Pancreas (tissue), 10 donors: ENCODE data around the gene MCM10. TPM values are rescaled to one million over a fixed set of nuclear protein-coding genes. Genes with fewer than 3 reads are reported as not detected.

Experiments
- ATAC-seq, 4 donors: fragments of 200-7000 bp; cut with Tn5 transposase; one replicate each; pipeline versions ENCODE4 v1.8.0 to v1.9.1; 2020; ENCODE audit warnings: mild to moderate bottlenecking in 4 of 4, moderate library complexity in 4 of 4
- DNase-seq, 6 donors: peaks; one replicate each; pipeline ENCODE4 v3.0.0-alpha.2; 2020
- FAIRE-seq: peaks from 2 replicates; lab custom pipeline; 2012; peaks lifted over from hg19 to GRCh38; lab: Jason Lieb, UNC
- H3K27ac ChIP-seq, 4 donors: fragments of 200-600 bp; sonication (generic); 1 replicate in 3 of 4; 2 replicates in 1 of 4; pipeline versions ENCODE4 v1.5.0 to v1.8.0; 2020
- H3K27me3 ChIP-seq, 4 donors: fragments of 200-600 bp; one replicate each; pipeline ENCODE4 v1.8.0; 2021
- H3K36me3 ChIP-seq, 3 donors: fragments of 200-600 bp; sonication (generic) in 1 of 3; one replicate each; pipeline versions ENCODE4 v1.5.0 to v1.8.0; 2020 to 2021
- H3K4me1 ChIP-seq, 3 donors: fragments of 200-600 bp; one replicate each; pipeline ENCODE4 v1.8.0; 2021
- H3K4me3 ChIP-seq, 4 donors: fragments of 200-600 bp; sonication (generic) in 2 of 4; one replicate each; pipeline versions ENCODE4 v1.5.0 to v1.8.0; 2020 to 2021
- H3K9me3 ChIP-seq, 4 donors: fragments of 200-600 bp; one replicate each; pipeline ENCODE4 v1.8.0; 2021
- CTCF ChIP-seq, 4 donors: fragments of 200-600 bp; sonication (generic) in 3 of 4; IDR thresholded peaks; one replicate each; pipeline versions ENCODE4 v1.5.0 to v1.8.0; 2021; ENCODE audit warnings: antibody characterized with exemption in 4 of 4
- WGBS, 2 donors: extraction: QIAGEN DNeasy Blood & Tissue Kit; methylation state at CpG; one replicate each; pipeline ENCODE4 v1.1.7; 2013; 5-methylcytosine and 5-hydroxymethylcytosine counted together
- intact Hi-C, 3 donors: fragments of 100-400 bp; cut with DNase I; formaldehyde crosslinking; loops; one replicate each; pipeline versions ENCODE4 v1.11.1 to v1.14.2; 2022
- polyA plus RNA-seq, 2 donors: library from polyadenylated mRNA; stranded (reverse); fragments of 200-250 nt; gene quantifications; one replicate each; pipeline ENCODE4 v1.2.3, GENCODE V29; 2013
- total RNA-seq, 6 donors: library from RNA; stranded (reverse); fragmentation: NEBNext Ultra II Directional in 4 of 6; extraction: Animal tissue kit (Norgen Biotek cat#: 25700) in 4 of 6; gene quantifications; one replicate each; pipeline versions ENCODE4 v1.2.1 to v1.2.4, GENCODE V29; 2021 to 2023
- donor health status: healthy with polysubstance abuse.
- donor health status: DM: no; HTN: no; CAD: no; lungs with moderate emphysema.
- donor health status: DM: no; HTN: no; CAD: no.
- donor health status: control.
- donor health status: control.
- donor health status: Bipolar disorder and iron deficiency.
- donor health status: DM: yes; HTN: yes; CAD: no.
- donor health status: DM: no; HTN: no; CAD: no.
- donor health status: DM: no; HTN: no; CAD: no.
- donor health status: DM: yes; HTN: yes; CAD: no.

Gene MCM10
- total and polyA plus RNA-seq, 8 donors, result 0.05 to 0.35 (median 0.28) TPM; not detected in 1

DNA sequence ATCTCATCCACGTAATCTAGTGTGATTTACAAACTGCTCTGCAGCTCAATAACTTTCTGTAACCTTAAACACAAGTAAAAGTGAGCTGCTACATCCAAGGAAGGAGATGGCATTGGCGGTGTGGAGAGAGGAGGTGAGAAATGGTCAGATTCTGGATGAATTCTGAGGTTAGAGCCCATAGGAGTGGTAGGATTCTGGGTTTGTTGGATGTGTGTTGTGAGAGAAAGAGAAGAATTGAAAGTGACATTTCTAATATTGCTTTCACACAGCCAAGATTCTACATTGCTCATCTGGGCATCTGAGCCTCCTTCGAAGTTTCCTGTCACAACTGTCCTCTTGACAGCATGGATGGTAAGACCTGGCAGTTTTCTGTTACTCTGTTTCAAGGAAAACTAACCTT, 2.5 kb downstream of the MCM10 start:
- WGBS, 2 donors, result 81 to 84% methylated on average over 3 of the region's 3 CpGs
- H3K4me3 ChIP-seq, result no peak overlapping the region
- FAIRE-seq, result no peak
- TF ChIP-seq CTCF (IDR thresholded peaks at IDR 0.05), result no peak
- no peak overlapping the region for H3K27ac ChIP-seq
- no peak for ATAC-seq
- intact Hi-C loops, result loop anchor here in 1 of 3 donors (5.0 kb wide), 1 partner anchor 138 kb away; the partner anchor contains the start of gene PHYH
- H3K4me1 ChIP-seq, result peaks cover 0 to 3% (median 3%) of the 10 kb centered on the region in 3 donors
- H3K27me3 ChIP-seq, result no peaks in the 10 kb centered on the region
- no peaks in the 10 kb centered on the region for H3K9me3 ChIP-seq
- H3K36me3 ChIP-seq, result no peaks in the 10 kb centered on the region
- DNase-seq, result no peak

- no peak for TF ChIP-seq CTCF (IDR thresholded peaks at IDR 0.05)
- Histone ChIP-seq H3K4me3 (no peak overlapping the region), H3K9me3 (no peaks in the 10 kb centered on the region), H3K4me1 (peaks cover 0 to 3% (median 3%) of the 10 kb centered on the region in 3 donors), H3K27ac (no peak overlapping the region), H3K27me3 (no peaks in the 10 kb centered on the region), H3K36me3 (no peaks in the 10 kb centered on the region)
- DNase-seq, result no peak
- intact Hi-C loops, result no loop called here
- FAIRE-seq, result no peak
- no peak for ATAC-seq
Measured at GRCh38 chr10:13165177-13165576, 3.8 kb downstream of the MCM10 start.

DNA sequence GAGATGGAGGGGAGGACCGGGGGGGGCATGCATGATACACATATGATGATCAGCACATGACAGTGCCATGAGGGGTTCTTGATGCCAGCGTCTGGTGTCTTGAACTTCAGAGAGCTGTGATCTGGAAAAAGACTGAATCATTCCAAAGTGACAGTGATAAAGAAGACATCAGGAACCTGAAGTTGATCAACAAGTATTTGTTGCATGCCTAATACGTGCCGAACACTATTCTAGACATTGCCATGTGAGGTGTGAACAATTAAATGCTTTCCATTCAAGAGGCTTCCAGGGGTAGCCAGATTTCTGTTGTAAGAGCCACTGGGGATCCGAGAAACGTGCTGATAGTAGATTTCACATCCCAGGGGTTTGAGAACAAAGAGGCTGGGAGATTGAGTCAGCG, 6.2 kb downstream of the MCM10 start:
- no peak for TF ChIP-seq CTCF (IDR thresholded peaks at IDR 0.05)
- Histone ChIP-seq H3K27me3 (no peaks in the 10 kb centered on the region), H3K4me3 (no peak overlapping the region), H3K4me1 (no peaks in the 10 kb centered on the region), H3K9me3 (no peaks in the 10 kb centered on the region), H3K36me3 (no peaks in the 10 kb centered on the region), H3K27ac (no peak overlapping the region)
- ATAC-seq (no peak), FAIRE-seq (no peak), DNase-seq (no peak)
- WGBS, 2 donors, result 83 to 88% methylated on average over 7 of the region's 7 CpGs
- intact Hi-C loops, result no loop called here

- ATAC-seq, result no peak
- no peaks in the 10 kb centered on the region for H3K36me3 ChIP-seq
- no peak overlapping the region for H3K27ac ChIP-seq
- DNase-seq, result no peak
- H3K27me3 ChIP-seq, result no peaks in the 10 kb centered on the region
- WGBS, 2 donors, result 89 to 91% methylated on average over 6 of the region's 6 CpGs
- H3K4me3 ChIP-seq, result no peak overlapping the region
- FAIRE-seq, result no peak
- no peaks in the 10 kb centered on the region for H3K4me1 ChIP-seq
- no peak for TF ChIP-seq CTCF (IDR thresholded peaks at IDR 0.05)
- intact Hi-C loops, result no loop called here
- no peaks in the 10 kb centered on the region for H3K9me3 ChIP-seq
Measured at GRCh38 chr10:13168781-13169180, 7.4 kb downstream of the MCM10 start.

DNA sequence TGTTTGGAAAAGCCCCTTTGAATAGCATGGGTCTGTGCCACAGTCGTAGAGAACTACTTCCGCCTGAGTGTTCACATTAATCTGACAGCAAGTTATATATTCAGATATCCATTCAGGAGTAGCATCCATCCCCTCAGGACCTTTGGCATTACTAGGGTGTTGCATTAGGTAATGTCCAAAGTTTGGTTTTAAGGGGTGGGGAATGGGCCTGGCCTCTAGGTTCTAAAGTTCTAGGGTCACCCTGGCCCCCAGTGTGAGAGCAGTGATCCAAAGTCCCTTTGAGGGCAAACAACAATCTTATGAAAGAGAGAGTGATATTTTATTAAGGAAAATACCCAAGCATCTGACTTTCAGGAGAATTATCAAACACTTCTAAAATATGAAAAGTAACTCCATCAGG, 12.3 kb downstream of the MCM10 start:
- intact Hi-C loops, result no loop called here
- DNase-seq, result no peak
- no peak for FAIRE-seq
- no peaks in the 10 kb centered on the region for H3K9me3 ChIP-seq
- no peaks in the 10 kb centered on the region for H3K4me1 ChIP-seq
- no peak for TF ChIP-seq CTCF (IDR thresholded peaks at IDR 0.05)
- ATAC-seq, result no peak
- WGBS, 2 donors, result 95 to 96% methylated on average over 2 of the region's 2 CpGs
- no peak overlapping the region for H3K27ac ChIP-seq
- no peak overlapping the region for H3K4me3 ChIP-seq
- no peaks in the 10 kb centered on the region for H3K36me3 ChIP-seq
- no peaks in the 10 kb centered on the region for H3K27me3 ChIP-seq
